Raji (cell line): ENCODE results near the gene ANTXR1.

Experiments used
- POLR2A ChIP-seq: IDR thresholded peaks from 2 replicates; pipeline ENCODE4 v1.6.1; 2011; ENCODE audit warnings: low read depth, low read length, control low read depth; ENCODE audit not compliant: insufficient read depth

The ANTXR1 gene

GRCh38 chr2:69018678-69019095, 5.7 kb downstream of the ANTXR1 start:
- TF ChIP-seq POLR2A, result no peak

GRCh38 chr2:69020496-69021426, 7.8 kb downstream of the ANTXR1 start:
- TF ChIP-seq POLR2A, result no peak

- no peak for TF ChIP-seq POLR2A
These were observed 8.7 kb downstream of the ANTXR1 start for GRCh38 chr2:69021727-69022126.

DNA sequence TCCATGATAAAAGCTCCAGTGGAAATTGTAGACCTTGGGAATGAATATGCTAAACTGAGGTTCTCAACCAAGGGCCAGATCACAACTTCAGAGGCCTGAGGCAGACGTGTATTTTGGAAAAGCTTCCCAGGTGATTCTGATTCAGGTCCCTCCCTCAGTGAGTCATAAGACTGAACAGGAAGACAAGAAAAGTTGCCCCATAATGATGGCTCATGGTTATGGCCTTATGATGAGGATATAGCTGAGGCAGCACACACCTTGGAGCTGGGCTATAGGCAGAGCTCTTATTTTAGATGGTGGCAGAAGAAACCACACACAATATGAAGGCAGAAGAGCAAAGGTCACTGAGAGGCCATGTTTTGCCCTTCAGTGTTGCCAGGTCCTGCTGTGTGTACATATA, 9.6 kb downstream of the ANTXR1 start:
- TF ChIP-seq POLR2A, result no peak

GRCh38 chr2:69023236-69023635, 10.3 kb downstream of the ANTXR1 start:
- TF ChIP-seq POLR2A, result no peak

DNA sequence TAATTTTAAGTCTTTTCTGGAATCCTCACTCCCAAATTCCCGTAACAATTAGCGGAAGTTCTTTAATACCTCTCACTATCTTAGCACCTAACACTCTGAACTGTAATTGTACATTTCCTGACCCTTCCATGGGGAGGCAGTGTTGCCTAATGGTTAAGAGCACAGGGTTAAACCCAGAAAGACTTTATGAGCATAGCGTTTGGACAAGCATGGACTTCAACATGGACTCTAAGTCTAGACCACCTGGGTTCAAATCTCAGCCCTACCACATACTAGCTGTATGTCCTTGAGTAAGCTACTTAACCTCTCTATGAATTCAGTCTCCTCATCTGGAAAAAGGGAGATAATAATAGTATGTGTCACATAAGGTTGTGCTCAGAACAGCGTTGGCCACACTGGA, 13.0 kb downstream of the ANTXR1 start:
- TF ChIP-seq POLR2A, result no peak

DNA sequence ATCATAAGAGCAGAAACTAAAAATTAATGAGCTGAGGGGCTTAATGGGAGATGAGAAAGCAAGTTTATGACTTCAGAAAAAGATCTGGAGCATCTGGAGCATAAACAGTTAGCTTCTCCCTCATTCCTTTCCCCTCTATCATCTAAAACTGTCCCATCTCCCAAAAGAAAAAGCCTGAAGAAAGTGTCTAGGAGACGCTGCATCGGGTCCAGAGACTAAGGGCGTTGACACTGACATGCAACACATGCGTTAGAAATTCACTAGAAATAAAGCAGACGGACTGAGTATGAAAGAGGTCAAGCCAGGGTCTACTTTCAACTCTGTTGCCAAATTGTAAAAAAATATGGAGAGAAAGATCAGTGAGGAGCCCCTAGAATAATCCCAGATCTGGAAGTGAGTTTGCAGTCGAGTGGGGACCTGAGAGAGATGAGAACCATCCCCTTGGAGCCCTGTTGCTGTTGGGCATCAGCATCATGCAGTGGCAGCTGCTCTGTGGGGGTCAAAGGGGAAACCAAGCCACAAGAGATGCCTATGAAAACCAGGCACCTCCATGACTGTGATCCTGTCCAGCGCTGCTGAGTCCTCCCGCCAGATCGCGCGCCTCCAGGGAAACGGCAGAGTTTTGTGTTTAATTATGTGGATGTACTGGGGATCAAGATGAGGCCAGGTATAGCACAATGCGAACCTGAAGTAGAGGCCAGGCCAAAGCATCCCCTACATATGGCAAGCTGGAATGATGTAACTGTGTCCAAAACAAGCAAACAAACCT, 13.9 kb downstream of the ANTXR1 start:
- no peak for TF ChIP-seq POLR2A

- no peak for TF ChIP-seq POLR2A
These were observed 17.9 kb downstream of the ANTXR1 start for GRCh38 chr2:69030800-69031428.

- no peak for TF ChIP-seq POLR2A
These were observed 18.5 kb downstream of the ANTXR1 start for GRCh38 chr2:69031466-69031865.

DNA sequence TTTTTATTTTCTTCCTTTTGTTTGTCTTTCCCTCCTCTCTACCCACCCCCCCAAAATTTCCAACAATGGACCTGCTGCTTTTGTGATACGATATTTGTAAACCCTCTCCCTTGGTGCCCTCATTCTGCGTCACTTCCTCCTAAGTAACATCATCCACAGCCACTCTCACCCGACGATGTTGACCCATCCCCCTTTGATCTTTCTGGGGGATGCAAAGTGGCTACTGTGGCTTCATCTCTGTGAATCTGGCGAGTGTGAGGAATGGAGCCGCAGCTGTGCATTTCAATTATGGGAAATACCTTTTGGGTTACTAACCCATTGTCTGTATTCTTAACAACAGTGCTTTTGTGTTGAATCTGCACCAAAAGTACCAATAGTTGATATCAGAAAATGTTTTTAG, 19.4 kb downstream of the ANTXR1 start:
- no peak for TF ChIP-seq POLR2A

- no peak for TF ChIP-seq POLR2A
These were observed 20.6 kb downstream of the ANTXR1 start for GRCh38 chr2:69033461-69034095.

GRCh38 chr2:69034122-69034521, 21.1 kb downstream of the ANTXR1 start:
- TF ChIP-seq POLR2A, result no peak

DNA sequence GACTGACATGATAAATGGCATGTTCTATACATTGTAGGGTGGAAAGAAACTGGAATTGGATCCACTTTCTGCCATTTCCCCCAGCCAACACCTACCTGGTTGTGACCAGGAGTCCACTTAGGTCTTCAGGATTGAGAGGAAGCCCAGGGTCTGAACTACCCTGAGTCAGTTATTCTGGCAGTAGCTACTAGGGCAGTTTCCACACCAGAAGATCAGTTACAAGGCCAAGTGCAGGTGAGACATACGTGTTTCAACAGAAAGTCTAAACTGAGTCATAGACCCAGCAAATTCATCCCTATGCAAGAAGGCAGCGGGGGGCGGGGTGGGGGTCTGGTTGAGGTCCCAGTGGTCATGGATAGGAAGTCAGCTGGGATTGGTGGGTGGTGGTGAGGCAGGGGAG, 21.9 kb downstream of the ANTXR1 start:
- no peak for TF ChIP-seq POLR2A

- no peak for TF ChIP-seq POLR2A
These were observed 23.9 kb downstream of the ANTXR1 start for GRCh38 chr2:69036926-69037325.

DNA sequence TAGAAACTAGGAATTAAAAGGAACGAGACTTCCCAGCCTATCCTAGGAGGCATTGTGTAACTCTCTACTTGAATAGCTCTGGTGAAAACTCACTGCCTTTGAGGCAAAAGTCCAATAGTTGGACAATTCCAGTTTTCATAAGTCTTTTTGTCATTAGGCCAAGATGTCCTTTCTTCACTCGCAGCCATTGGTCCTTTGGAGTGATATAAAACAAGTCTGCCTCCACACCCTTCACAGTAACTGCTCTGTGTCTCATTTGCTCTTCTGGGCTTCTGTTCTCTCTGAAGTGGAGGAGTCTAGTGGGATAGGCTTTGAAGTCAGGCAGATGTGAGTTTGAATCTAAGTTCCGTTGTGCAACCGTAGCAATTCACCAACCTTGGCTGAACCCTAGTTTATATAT, 28.2 kb downstream of the ANTXR1 start:
- no peak for TF ChIP-seq POLR2A
